ENCODE results near the gene AP1S2. TPM values are rescaled to one million over a fixed set of nuclear protein-coding genes. Genes with fewer than 3 reads are reported as not detected.
A peak's percentile ranks its signal among the peaks of the same experiment; 100 is the strongest.
"Not testable (repeated sequence)": the region's sequence is repeated elsewhere in the genome, so short reads cannot be mapped to it uniquely, and the experiment has no call there.

Gene AP1S2
- total RNA-seq = 10 to 100 TPM; 38.6 to 41.2 TPM

DNA sequence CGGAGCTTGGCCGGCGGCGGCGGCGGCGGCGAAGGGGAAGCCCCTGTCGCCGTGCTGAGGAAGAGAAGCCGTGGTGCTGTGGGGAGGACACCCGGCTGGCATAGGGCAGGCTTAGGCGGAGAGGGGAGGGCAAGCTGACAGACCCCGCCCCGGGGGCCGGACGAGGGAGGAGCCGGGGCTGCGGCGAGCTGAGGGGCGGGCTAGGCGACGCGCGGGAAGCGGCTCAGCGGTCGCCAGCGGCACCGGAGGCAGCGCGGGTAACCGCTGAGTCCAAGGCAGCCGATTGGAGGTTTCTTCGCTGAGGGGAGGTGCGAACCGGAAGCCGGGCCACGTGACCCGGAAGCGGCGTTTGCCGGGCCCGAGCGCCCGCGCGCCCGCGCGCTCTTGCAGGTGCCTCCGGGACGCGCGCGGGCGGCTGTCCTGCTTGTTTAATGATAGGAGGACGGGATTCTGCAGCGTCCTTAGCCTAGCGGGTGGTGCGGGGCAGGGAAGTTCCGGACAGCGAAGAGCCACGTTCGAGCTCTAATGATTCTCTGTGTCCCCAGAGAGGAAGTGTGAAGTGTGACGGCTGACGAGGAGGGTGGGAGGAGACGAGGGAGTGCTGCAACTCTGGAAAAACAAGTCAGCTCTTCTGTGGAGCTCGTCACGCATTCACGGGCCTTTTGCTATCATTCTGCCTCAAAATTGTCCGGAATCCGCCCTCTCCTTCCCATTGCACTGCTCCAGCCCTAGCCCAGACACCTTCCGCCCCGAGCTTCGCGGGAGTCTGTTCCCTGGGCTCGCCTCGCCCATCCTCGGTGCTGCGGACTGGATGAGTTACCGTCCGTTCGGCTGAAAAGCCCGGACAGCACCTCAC, at the start of gene AP1S2:
AP1S2 (minus strand) TSS at position 102 of the 856 bp plus-strand sequence. CDS start 2,289 bp downstream, outside the sequence.
- no peaks in the 10 kb centered on the region for H3K9me3 Mint-ChIP-seq
- H3K27me3 Mint-ChIP-seq = no peaks in the 10 kb centered on the region
- peak within 1 kb of the TSS; percentile 86 for H3K4me3 Mint-ChIP-seq
- peak; percentile 89 for DNase-seq
- POLR2A ChIA-PET = interaction anchor here (0.6 to 1.0 kb wide), 3 partner anchors 65 to 255 kb away, joined by 3 to 4 read pairs (median 3); no protein-coding TSS in a partner anchor
- H3K27ac Mint-ChIP-seq = peak within 1 kb of the TSS; percentile 97
- CTCF ChIA-PET = interaction anchor here (0.7 to 1.9 kb wide), 4 partner anchors 9 to 102 kb away, joined by 3 to 4 read pairs (median 3); no protein-coding TSS in a partner anchor
- H3K4me1 Mint-ChIP-seq = peaks cover 30% of the 10 kb centered on the region
- peaks cover 13% of the 10 kb centered on the region for H3K36me3 Mint-ChIP-seq (ENCODE audit: low read depth)

DNA sequence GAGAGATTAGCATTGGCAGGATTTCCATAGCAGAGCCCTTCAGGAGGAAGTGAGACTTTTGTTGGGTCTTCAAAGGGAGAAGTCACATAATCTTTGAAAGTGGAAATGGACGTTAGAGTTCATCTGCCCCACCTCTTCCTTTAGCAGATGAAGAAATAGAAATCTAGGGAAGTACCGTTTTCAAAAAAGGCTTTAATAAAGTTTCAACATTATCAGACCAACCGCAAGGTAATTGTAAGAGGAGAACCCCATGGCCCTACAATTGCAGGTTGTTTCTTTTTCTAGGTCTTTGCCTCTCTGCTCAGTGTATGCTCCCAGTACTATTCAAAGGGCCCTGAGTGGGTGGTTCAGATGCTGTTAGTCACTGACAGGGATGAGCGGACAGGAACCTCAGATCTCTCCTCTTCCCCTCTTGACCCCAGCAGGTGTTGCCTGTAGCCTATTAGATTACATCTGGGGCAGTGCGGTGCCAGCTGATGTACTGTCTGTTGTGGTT, 48.6 kb upstream of the AP1S2 start:
- Mint-ChIP-seq H3K4me3 (no peak overlapping the region), H3K4me1 (no peaks in the 10 kb centered on the region), H3K27me3 (no peaks in the 10 kb centered on the region), H3K27ac (no peak overlapping the region), H3K9me3 (peaks cover 2% of the 10 kb centered on the region), H3K36me3 (ENCODE audit: low read depth) (no peaks in the 10 kb centered on the region)
- ChIA-PET POLR2A (no interaction called here), CTCF (no interaction called here)
- no peak for DNase-seq

DNA sequence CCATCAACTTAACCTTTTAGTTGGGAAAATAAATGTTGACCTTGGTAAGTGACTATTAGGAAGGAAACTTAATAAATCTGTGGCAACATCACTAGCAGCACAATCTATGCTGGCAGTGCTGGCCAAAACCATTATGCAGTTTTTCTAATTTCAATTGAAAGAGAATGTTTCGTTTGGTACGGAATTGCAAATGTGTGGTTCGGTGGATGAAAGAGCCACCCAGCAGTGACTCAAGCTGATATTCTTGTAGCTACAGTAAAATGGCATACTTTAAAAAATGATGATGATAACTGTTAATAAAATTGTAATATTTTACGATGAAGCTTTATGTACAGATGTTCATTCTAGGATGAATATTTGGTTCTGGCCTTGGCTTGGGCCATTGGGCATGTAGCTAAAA, 40.7 kb upstream of the AP1S2 start:
- Mint-ChIP-seq H3K27me3 (no peaks in the 10 kb centered on the region), H3K36me3 (ENCODE audit: low read depth) (no peaks in the 10 kb centered on the region), H3K9me3 (no peaks in the 10 kb centered on the region), H3K27ac (no peak overlapping the region), H3K4me1 (no peaks in the 10 kb centered on the region), H3K4me3 (no peak overlapping the region)
- ChIA-PET POLR2A (no interaction called here), CTCF (interaction anchor here (1.3 kb wide), 1 partner anchor 9 kb away, joined by 3 read pairs; no protein-coding TSS in a partner anchor)
- DNase-seq = no peak

DNA sequence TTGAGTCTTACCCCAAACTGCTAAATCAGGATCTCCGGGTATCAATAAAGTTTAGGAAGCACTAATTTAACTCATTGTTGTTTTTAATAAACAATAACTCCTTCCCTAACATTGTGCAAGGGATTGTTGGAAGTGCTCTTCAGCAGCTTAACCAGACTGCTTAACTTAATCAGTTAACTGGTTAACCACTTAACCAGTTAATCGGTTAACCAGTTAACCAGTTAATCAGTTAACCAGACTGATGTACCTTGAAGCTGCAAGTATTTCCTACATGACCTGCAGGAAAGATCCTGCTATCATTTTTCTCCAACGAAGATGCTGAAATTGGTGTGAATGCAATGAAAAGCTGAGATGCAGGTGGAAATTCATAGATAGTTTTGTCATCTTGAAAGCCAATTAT, 40.1 kb upstream of the AP1S2 start:
- Mint-ChIP-seq H3K27ac (no peak overlapping the region), H3K36me3 (ENCODE audit: low read depth) (no peaks in the 10 kb centered on the region), H3K4me1 (no peaks in the 10 kb centered on the region), H3K4me3 (no peak overlapping the region), H3K27me3 (no peaks in the 10 kb centered on the region), H3K9me3 (no peaks in the 10 kb centered on the region)
- CTCF ChIA-PET = interaction anchor here (1.3 kb wide), 1 partner anchor 8 kb away, joined by 3 read pairs; no protein-coding TSS in a partner anchor
- no peak for DNase-seq
- POLR2A ChIA-PET = no interaction called here

DNA sequence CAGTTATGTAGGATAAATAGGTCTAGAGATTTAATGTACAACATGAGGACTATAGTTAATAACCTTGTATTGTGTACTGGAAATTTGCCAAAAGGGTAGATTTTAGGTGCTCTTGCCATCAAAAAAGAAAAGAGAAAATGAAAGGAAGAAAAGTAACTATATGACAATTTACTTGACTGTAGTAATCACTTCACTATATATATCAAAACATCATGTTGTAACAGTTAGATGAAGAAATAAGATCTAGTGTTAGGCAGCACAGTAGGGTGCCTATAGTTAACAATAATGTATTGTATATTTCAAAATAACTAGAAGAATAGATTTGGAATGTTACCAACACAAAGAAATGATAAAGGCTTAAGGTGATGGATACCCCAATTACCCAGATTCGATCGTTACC, 35.9 kb upstream of the AP1S2 start:
- H3K27ac Mint-ChIP-seq = no peak overlapping the region
- no peak for DNase-seq
- no peaks in the 10 kb centered on the region for H3K4me1 Mint-ChIP-seq
- no peaks in the 10 kb centered on the region for H3K36me3 Mint-ChIP-seq (ENCODE audit: low read depth)
- ChIA-PET POLR2A (no interaction called here), CTCF (no interaction called here)
- no peaks in the 10 kb centered on the region for H3K9me3 Mint-ChIP-seq
- no peaks in the 10 kb centered on the region for H3K27me3 Mint-ChIP-seq
- no peak overlapping the region for H3K4me3 Mint-ChIP-seq

DNA sequence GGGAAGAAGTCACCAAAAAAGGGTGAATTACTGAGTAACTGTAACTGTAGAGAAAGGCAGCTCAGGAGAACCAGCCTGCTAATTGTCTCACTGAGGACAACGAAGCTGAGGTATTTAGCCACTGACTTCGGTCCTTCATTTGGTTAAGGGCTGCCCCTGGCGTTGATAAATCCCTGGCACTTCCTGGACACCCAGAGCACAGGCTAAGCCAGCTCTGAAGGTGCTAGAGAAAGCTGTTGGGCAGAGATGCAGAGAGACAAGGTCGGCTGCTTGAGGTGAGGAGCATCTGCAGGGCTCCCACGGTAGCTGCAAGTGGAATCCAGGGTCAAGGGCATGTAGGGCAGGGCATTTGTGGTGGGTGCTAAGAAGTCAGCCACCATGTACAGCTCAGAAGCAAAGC, 33.4 kb upstream of the AP1S2 start:
- Mint-ChIP-seq H3K4me3 (no peak overlapping the region), H3K9me3 (no peaks in the 10 kb centered on the region), H3K4me1 (peaks cover 4% of the 10 kb centered on the region), H3K36me3 (ENCODE audit: low read depth) (no peaks in the 10 kb centered on the region), H3K27me3 (no peaks in the 10 kb centered on the region), H3K27ac (no peak overlapping the region)
- POLR2A ChIA-PET = no interaction called here
- CTCF ChIA-PET = interaction anchor here (2.3 kb wide), 1 partner anchor 14 kb away, joined by 7 read pairs; no protein-coding TSS in a partner anchor
- DNase-seq = no peak

DNA sequence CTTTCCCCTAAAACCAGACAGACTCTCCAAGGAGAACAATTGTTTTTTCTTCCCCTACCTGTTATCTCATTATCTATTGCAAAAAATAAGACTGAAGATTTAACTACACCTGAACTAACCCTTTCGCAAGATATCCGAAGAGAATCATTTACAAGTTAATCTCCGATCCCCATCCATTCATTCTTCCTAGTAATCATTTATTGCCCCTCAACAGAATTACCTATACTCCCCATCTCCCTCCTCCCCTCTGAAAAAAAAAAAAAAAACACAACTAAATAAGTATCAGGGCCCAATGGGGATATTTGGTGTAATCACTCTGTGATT, 28.9 kb upstream of the AP1S2 start:
- ChIA-PET POLR2A (no interaction called here), CTCF (no interaction called here)
- H3K36me3 Mint-ChIP-seq (ENCODE audit: low read depth) = no peaks in the 10 kb centered on the region
- H3K4me3 Mint-ChIP-seq = no peak overlapping the region
- DNase-seq = no peak
- H3K27me3 Mint-ChIP-seq = no peaks in the 10 kb centered on the region
- H3K27ac Mint-ChIP-seq = no peak overlapping the region
- peaks cover 7% of the 10 kb centered on the region for H3K4me1 Mint-ChIP-seq
- H3K9me3 Mint-ChIP-seq = no peaks in the 10 kb centered on the region

DNA sequence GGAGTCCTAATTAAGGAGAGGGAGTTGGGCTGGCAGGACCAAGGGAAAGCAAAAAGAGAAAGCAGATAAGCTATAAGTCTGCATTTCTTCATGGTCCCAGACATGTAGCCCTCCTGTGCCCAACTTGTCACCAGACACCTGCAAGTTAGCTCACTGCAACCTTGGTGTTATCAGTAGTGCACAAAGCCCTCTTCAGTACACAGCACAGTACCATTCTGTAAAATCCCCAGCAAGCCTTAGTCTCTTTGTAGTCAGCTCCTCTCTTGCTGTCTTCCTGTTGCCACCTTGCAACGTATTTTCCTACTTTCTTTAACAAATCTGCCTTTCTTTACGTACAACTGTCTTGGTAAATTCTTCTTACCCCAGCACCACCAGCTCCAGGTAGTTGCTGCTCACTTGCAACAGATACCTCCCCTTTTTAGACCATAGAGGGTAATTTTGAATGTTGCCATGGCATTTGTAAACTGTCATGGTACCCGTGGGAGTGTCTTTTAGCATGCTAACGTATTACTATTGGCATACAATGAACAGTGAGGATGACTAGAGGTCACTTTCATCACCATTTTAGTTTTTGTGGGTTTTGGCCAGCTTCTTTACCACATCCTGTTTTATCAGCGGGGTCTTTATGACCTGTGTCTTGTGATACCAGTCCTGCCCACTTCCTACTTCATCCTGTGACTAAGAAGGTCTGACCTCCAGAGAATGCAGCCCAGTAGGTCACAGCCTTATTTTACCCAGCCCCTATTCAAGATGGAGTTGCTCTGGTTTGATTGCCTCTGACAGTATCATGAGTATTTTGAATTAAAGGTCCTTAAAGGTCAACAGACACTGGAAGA, 28.3 kb upstream of the AP1S2 start:
- no peak for DNase-seq
- H3K27ac Mint-ChIP-seq = no peak overlapping the region
- H3K4me3 Mint-ChIP-seq = no peak overlapping the region
- ChIA-PET POLR2A (no interaction called here), CTCF (no interaction called here)
- H3K27me3 Mint-ChIP-seq = no peaks in the 10 kb centered on the region
- peaks cover 7% of the 10 kb centered on the region for H3K4me1 Mint-ChIP-seq
- no peaks in the 10 kb centered on the region for H3K36me3 Mint-ChIP-seq (ENCODE audit: low read depth)
- H3K9me3 Mint-ChIP-seq = no peaks in the 10 kb centered on the region

DNA sequence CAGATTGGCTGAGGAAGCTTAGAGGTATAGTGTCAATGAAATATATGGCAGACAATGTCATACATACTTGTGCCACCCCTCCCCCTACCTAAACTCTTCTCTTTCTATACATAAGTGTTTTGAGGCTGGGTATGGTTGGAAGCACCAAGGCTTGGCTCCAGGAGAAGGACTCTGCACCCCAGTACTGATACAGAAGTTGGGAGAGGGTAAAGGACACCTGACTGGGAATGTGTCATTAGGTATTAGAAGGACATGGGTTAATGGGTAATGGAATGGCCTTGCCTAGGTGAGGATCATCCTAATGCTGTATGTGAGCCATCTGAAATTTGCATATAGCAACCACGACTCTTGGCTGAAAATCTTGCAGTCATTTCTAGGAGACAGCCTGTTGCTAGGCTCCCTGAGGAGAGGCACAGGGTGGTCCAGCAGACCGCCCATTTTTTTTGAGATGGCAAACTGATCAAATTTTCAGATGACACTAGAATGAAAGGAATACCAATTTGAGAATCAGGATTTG, 26.8 kb upstream of the AP1S2 start:
- H3K27me3 Mint-ChIP-seq = no peaks in the 10 kb centered on the region
- peaks cover 7% of the 10 kb centered on the region for H3K4me1 Mint-ChIP-seq
- H3K4me3 Mint-ChIP-seq = no peak overlapping the region
- ChIA-PET CTCF (no interaction called here), POLR2A (no interaction called here)
- H3K9me3 Mint-ChIP-seq = no peaks in the 10 kb centered on the region
- H3K36me3 Mint-ChIP-seq (ENCODE audit: low read depth) = no peaks in the 10 kb centered on the region
- no peak overlapping the region for H3K27ac Mint-ChIP-seq
- DNase-seq = no peak

DNA sequence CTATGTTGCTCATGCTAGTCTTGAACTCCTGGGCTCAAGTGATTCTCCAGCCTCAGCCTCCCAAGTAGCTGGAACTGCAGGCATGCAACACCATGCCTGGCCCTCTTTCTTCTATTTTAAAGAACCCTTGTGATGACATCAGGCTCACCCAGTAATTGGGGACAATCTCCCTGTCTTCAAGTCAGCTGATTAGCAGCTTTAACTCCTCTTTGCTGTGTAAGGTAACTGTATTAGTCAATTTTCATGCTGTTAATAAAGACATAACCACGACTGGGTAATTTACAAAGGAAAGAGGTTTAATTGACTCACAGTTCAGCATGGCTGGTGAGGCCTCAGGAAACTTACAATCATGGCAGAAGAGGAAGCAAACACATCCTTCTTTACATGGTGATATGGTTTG, 23.3 kb upstream of the AP1S2 start:
- DNase-seq; H3K9me3 Mint-ChIP-seq; POLR2A ChIA-PET; H3K4me1 Mint-ChIP-seq; H3K4me3 Mint-ChIP-seq; H3K36me3 Mint-ChIP-seq (ENCODE audit: low read depth); H3K27me3 Mint-ChIP-seq; H3K27ac Mint-ChIP-seq: not testable (repeated sequence)
- CTCF ChIA-PET = interaction anchor here (1.0 to 1.5 kb wide), 2 partner anchors 12 to 16 kb away, joined by 3 read pairs; no protein-coding TSS in a partner anchor

DNA sequence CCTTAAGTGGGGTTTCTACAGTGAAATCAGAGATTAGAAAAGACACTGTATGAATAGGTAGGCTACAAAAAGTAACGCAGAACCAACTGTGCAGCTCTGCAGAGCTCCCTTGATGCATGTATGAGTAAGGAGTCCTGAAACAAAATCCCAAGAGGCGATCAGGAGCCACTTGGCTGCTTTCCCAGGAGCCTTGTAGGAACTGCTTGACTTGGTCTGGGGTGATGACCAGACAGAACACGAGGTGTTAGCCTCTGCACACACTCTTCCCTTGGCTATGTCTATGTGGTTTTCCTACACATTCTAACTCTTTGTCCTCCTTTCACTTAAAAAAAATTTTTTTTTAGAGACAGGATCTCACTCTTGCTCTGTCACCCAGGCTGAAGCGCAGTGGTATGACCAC, 22.8 kb upstream of the AP1S2 start:
- no peaks in the 10 kb centered on the region for H3K4me1 Mint-ChIP-seq
- no peaks in the 10 kb centered on the region for H3K9me3 Mint-ChIP-seq

DNA sequence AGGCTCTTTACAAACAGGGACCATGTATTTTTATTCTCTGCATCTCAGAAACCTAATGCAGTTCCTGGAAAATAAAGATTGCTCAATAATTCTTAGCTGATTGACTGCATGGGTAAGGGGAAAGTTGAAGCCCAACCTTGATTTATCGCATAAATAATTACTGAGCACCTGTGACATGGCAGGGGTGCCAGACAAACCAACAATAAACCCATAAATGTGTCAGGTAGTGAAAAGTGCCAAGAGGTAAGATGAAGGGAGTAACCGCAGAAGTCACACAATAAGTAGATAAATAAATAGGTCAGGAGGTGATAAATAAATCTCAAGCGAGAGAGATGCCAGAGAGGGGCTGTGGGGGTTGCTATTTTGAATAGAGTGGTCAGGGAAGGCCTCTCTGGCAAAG, 20.1 kb upstream of the AP1S2 start:
- no peaks in the 10 kb centered on the region for H3K4me1 Mint-ChIP-seq
- CTCF ChIA-PET = interaction anchor here (0.6 to 3.0 kb wide), 2 partner anchors 14 to 69 kb away, joined by 3 to 7 read pairs; no protein-coding TSS in a partner anchor
- no peaks in the 10 kb centered on the region for H3K9me3 Mint-ChIP-seq
- H3K36me3 Mint-ChIP-seq (ENCODE audit: low read depth) = no peaks in the 10 kb centered on the region
- DNase-seq = no peak
- peaks cover 2% of the 10 kb centered on the region for H3K27me3 Mint-ChIP-seq
- H3K4me3 Mint-ChIP-seq = no peak overlapping the region
- POLR2A ChIA-PET = no interaction called here
- no peak overlapping the region for H3K27ac Mint-ChIP-seq

More for the DNA sequence above, 22.8 kb upstream of the AP1S2 start:
- ChIA-PET CTCF (interaction anchor here (1.0 to 1.5 kb wide), 2 partner anchors 12 to 16 kb away, joined by 3 read pairs; no protein-coding TSS in a partner anchor), POLR2A (no interaction called here)
- DNase-seq = no peak
- Mint-ChIP-seq H3K27ac (no peak overlapping the region), H3K36me3 (ENCODE audit: low read depth) (no peaks in the 10 kb centered on the region), H3K27me3 (no peaks in the 10 kb centered on the region), H3K4me3 (no peak overlapping the region)

DNA sequence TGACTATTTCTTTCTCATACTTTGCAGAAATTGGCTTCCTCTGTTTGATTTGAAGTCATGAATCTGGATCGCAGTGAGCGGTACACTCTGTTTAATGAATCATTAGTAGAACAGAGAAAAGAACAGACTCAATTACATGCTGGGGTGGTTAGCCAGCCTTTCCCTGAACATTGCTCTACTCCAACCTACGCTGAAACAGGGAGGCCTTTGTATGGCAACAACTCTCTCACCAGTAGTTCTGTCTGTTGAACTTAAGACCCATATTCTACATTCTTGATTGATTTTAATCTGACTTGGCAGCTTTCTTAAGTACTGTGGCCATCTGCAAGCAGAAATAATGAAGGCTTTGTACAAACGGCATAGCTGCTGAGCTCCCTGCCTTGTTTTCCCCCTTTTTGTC, 19.0 kb upstream of the AP1S2 start:
- H3K27me3 Mint-ChIP-seq = peaks cover 2% of the 10 kb centered on the region
- no peak for DNase-seq
- ChIA-PET CTCF (interaction anchor here (0.5 to 3.0 kb wide), 2 partner anchors 16 to 1494 kb away, joined by 4 to 7 read pairs; no protein-coding TSS in a partner anchor), POLR2A (no interaction called here)
- no peaks in the 10 kb centered on the region for H3K36me3 Mint-ChIP-seq (ENCODE audit: low read depth)
- H3K9me3 Mint-ChIP-seq = no peaks in the 10 kb centered on the region
- H3K27ac Mint-ChIP-seq = no peak overlapping the region
- H3K4me3 Mint-ChIP-seq = no peak overlapping the region
- no peaks in the 10 kb centered on the region for H3K4me1 Mint-ChIP-seq
